Measurements from ENCODE around the gene AFG1L. TPM values are rescaled to one million over a fixed set of nuclear protein-coding genes. Genes with fewer than 3 reads are reported as not detected.

The AFG1L gene
- total RNA-seq, 1 donor from 2014 or later: 3.7 TPM

- no peak for DNase-seq (ENCODE audit: extremely low spot score in 2 of 2)
- intact Hi-C loops (cut with DNase I): no loop called here
- TF ChIP-seq CTCF (IDR thresholded peaks at IDR 0.05) (no peak), POLR2AphosphoS5 (IDR thresholded peaks at IDR 0.05; ENCODE audit: insufficient read depth in 1 of 2, low read depth in 1 of 2) (no peak), POLR2A (IDR thresholded peaks at IDR 0.05) (no peak)
- Histone ChIP-seq H3K36me3 (no peaks in the 10 kb centered on the region), H3K27me3 (no peaks in the 10 kb centered on the region), H3K9me3 (no peaks in the 10 kb centered on the region), H3K27ac (no peak overlapping the region), H3K4me3 (no peak overlapping the region), H3K4me1 (peaks cover 7% of the 10 kb centered on the region)
Measured at GRCh38 chr6:108363889-108364313, 69.0 kb downstream of the AFG1L start.

- no peak for DNase-seq (ENCODE audit: extremely low spot score in 2 of 2)
- intact Hi-C loops (cut with DNase I): no loop called here
- H3K27ac ChIP-seq: no peak overlapping the region
Measured at GRCh38 chr6:108364470-108364869, 69.6 kb downstream of the AFG1L start.

GRCh38 chr6:108365478-108365877 lies 70.6 kb downstream of the AFG1L start:
- intact Hi-C loops (cut with DNase I): no loop called here
- TF ChIP-seq CTCF (IDR thresholded peaks at IDR 0.05) (no peak), POLR2A (IDR thresholded peaks at IDR 0.05) (no peak), POLR2AphosphoS5 (IDR thresholded peaks at IDR 0.05; ENCODE audit: insufficient read depth in 1 of 2, low read depth in 1 of 2) (no peak)
- no peaks in the 10 kb centered on the region for H3K9me3 ChIP-seq
- H3K27ac ChIP-seq: no peak overlapping the region
- H3K4me3 ChIP-seq: no peak overlapping the region
- no peaks in the 10 kb centered on the region for H3K27me3 ChIP-seq
- no peaks in the 10 kb centered on the region for H3K36me3 ChIP-seq
- peaks cover 7% of the 10 kb centered on the region for H3K4me1 ChIP-seq
- DNase-seq (ENCODE audit: extremely low spot score in 2 of 2): no peak

More at GRCh38 chr6:108364470-108364869, 69.6 kb downstream of the AFG1L start:
- no peak for TF ChIP-seq CTCF (IDR thresholded peaks at IDR 0.05)
- TF ChIP-seq POLR2A (IDR thresholded peaks at IDR 0.05): no peak
- TF ChIP-seq POLR2AphosphoS5 (IDR thresholded peaks at IDR 0.05; ENCODE audit: insufficient read depth in 1 of 2, low read depth in 1 of 2): no peak
- Histone ChIP-seq H3K27me3 (no peaks in the 10 kb centered on the region), H3K36me3 (no peaks in the 10 kb centered on the region), H3K4me3 (no peak overlapping the region), H3K9me3 (no peaks in the 10 kb centered on the region), H3K4me1 (peaks cover 7% of the 10 kb centered on the region)

GRCh38 chr6:108366236-108366635 lies 71.4 kb downstream of the AFG1L start:
- Histone ChIP-seq H3K27ac (no peak overlapping the region), H3K4me3 (no peak overlapping the region), H3K4me1 (peaks cover 7% of the 10 kb centered on the region), H3K36me3 (no peaks in the 10 kb centered on the region), H3K9me3 (no peaks in the 10 kb centered on the region), H3K27me3 (no peaks in the 10 kb centered on the region)
- no peak for DNase-seq (ENCODE audit: extremely low spot score in 2 of 2)
- TF ChIP-seq POLR2A (IDR thresholded peaks at IDR 0.05) (no peak), CTCF (IDR thresholded peaks at IDR 0.05) (no peak), POLR2AphosphoS5 (IDR thresholded peaks at IDR 0.05; ENCODE audit: insufficient read depth in 1 of 2, low read depth in 1 of 2) (no peak)
- intact Hi-C loops (cut with DNase I): no loop called here

GRCh38 chr6:108368431-108369030 lies 73.7 kb downstream of the AFG1L start:
- Histone ChIP-seq H3K9me3 (no peaks in the 10 kb centered on the region), H3K36me3 (no peaks in the 10 kb centered on the region), H3K27ac (no peak overlapping the region), H3K27me3 (no peaks in the 10 kb centered on the region), H3K4me3 (no peak overlapping the region), H3K4me1 (peaks cover 6% of the 10 kb centered on the region)
- TF ChIP-seq POLR2AphosphoS5 (IDR thresholded peaks at IDR 0.05; ENCODE audit: insufficient read depth in 1 of 2, low read depth in 1 of 2) (no peak), CTCF (IDR thresholded peaks at IDR 0.05) (no peak)
- DNase-seq (ENCODE audit: extremely low spot score in 2 of 2): no peak
- intact Hi-C loops (cut with DNase I): no loop called here
